ENCODE results near the gene MIA.

MIA gene

DNA sequence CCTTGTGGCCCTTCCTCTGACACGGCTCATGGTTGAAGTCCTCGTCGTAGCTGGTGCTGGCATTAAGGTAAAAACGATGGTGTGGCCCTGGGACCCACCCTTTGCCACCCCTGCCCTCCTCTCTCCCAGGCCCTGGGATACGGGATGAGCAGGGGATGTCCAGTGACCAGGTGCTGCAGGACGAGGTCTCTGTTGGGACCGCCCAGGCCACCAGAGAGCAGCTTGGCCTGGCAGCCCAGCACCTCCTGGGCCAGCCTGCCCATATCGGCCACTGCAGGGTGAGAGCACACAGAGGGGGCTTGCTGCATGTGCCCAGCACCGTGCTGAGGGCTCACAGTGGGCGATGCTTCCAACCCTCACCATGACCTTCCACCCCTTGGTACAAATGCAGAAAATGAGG, 31.4 kb upstream of the MIA start (continued):
- TF ChIP-seq, protein P1, sequence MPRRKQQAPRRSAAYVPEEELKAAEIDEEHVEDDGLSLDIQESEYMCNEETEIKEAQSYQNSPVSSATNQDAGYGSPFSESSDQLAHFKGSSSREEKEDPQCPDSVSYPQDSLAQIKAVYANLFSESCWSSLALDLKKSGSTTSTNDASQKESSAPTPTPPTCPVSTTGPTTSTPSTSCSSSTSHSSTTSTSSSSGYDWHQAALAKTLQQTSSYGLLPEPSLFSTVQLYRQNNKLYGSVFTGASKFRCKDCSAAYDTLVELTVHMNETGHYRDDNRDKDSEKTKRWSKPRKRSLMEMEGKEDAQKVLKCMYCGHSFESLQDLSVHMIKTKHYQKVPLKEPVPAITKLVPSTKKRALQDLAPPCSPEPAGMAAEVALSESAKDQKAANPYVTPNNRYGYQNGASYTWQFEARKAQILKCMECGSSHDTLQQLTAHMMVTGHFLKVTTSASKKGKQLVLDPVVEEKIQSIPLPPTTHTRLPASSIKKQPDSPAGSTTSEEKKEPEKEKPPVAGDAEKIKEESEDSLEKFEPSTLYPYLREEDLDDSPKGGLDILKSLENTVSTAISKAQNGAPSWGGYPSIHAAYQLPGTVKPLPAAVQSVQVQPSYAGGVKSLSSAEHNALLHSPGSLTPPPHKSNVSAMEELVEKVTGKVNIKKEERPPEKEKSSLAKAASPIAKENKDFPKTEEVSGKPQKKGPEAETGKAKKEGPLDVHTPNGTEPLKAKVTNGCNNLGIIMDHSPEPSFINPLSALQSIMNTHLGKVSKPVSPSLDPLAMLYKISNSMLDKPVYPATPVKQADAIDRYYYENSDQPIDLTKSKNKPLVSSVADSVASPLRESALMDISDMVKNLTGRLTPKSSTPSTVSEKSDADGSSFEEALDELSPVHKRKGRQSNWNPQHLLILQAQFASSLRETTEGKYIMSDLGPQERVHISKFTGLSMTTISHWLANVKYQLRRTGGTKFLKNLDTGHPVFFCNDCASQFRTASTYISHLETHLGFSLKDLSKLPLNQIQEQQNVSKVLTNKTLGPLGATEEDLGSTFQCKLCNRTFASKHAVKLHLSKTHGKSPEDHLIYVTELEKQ (tag by site-specific recombination; IDR thresholded peaks at IDR 0.05; ENCODE audit: borderline replicate concordance), result no peak
- TF ChIP-seq ZNF23 (tag by site-specific recombination; IDR thresholded peaks at IDR 0.05; ENCODE audit: borderline replicate concordance), result no peak
- TF ChIP-seq ZNF473 (tag by site-specific recombination; IDR thresholded peaks at IDR 0.05), result no peak
- no peak for TF ChIP-seq ZNF701 (tag by site-specific recombination; IDR thresholded peaks at IDR 0.05)
- TF ChIP-seq ZNF514 (tag by site-specific recombination; IDR thresholded peaks at IDR 0.05), result no peak
- TF ChIP-seq ZNF843 (tag by site-specific recombination; IDR thresholded peaks at IDR 0.05), result no peak
- TF ChIP-seq ATF2 (tag by site-specific recombination; IDR thresholded peaks at IDR 0.05; ENCODE audit: low read depth), result no peak
- no peak for TF ChIP-seq KLF7 (tag by site-specific recombination; IDR thresholded peaks at IDR 0.05; ENCODE audit: borderline replicate concordance)
- no peak for TF ChIP-seq ZNF175 (tag by site-specific recombination; IDR thresholded peaks at IDR 0.05)
- no peak for TF ChIP-seq ZNF529 (tag by site-specific recombination; IDR thresholded peaks at IDR 0.05; ENCODE audit: insufficient replicate concordance)
- TF ChIP-seq ZBTB8A (tag by site-specific recombination; IDR thresholded peaks at IDR 0.05), result no peak
- TF ChIP-seq RBAK (tag by site-specific recombination; IDR thresholded peaks at IDR 0.05), result no peak

DNA sequence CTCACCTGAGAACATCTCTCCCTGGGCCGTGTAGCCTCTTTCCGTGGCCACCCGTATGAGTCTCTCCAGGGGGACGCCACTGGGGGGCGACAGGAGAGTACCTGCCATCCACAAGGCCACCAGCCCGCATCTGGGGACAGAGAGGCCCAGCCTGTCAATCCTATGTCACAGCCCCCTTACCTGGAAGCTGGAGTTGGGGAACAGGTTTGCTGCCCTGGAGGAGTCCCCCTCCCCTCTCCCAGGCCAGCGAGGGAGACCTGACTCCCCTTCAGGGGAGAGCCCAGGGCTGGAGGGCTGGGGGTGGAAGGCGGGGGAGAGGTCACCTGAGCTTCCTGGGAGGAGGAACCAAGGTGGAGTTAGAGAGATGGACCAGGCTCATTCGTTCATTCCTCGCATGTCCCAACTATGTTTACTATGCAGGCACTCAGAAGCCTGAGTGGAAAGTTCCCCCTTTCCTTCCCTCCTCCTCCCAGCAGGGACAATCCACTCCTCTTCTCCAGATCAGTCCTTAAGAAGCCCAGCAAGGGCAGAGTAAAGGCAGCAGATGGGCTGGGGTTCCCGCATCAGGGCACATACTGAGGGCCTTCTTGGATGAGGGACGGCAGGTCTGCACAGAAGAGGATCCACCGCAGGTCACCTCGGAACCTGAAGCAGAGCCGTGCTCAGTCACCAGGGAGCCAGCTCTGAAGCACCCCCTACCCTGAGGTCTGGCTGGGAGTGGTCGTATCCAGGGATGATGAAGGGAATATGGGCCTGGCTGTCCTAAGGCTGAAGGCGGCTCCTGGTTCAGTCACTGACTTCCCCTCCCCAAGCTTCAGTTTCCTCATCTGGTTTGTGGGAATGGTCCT, 30.5 kb upstream of the MIA start:
- Histone ChIP-seq H3K4me1 (ENCODE audit: control insufficient read depth, insufficient read depth, low read length) (peaks cover 11% of the 10 kb centered on the region), H3K9me3 (ENCODE audit: control insufficient read depth, insufficient read depth, low read depth, low read length) (no peaks in the 10 kb centered on the region), H3K36me3 (ENCODE audit: control insufficient read depth in 2 of 2, insufficient read depth in 1 of 2, low read length in 2 of 2) (peaks cover 51 to 54% of the 10 kb centered on the region in 2 experiments; a peak in 2 of 3 replicates), H3K4me3 (ENCODE audit: low read depth, low read length) (no peak overlapping the region), H3K27ac (ENCODE audit: extremely low read depth, low read depth, low read length) (peak overlapping the region; percentile 49; the same call in 1 of the 2 replicates)
- CTCF ChIA-PET, result interaction anchor here (0.6 to 3.3 kb wide), 19 partner anchors 10 to 1659 kb away, joined by 3 to 23 read pairs (median 4); partner anchors contain the start of genes COQ8B and ITPKC
- POLR2A ChIA-PET, result interaction anchor here (0.6 to 4.3 kb wide), 9 partner anchors 9 to 400 kb away, joined by 3 to 30 read pairs (median 6); partner anchors contain the start of genes COQ8B, EGLN2, ITPKC and RAB4B
- no peak for TF ChIP-seq ZNF280D (tag by site-specific recombination; IDR thresholded peaks at IDR 0.05)
- TF ChIP-seq ZNF214 (tag by site-specific recombination; IDR thresholded peaks at IDR 0.05; ENCODE audit: borderline replicate concordance), result no peak
- TF ChIP-seq, protein P2, sequence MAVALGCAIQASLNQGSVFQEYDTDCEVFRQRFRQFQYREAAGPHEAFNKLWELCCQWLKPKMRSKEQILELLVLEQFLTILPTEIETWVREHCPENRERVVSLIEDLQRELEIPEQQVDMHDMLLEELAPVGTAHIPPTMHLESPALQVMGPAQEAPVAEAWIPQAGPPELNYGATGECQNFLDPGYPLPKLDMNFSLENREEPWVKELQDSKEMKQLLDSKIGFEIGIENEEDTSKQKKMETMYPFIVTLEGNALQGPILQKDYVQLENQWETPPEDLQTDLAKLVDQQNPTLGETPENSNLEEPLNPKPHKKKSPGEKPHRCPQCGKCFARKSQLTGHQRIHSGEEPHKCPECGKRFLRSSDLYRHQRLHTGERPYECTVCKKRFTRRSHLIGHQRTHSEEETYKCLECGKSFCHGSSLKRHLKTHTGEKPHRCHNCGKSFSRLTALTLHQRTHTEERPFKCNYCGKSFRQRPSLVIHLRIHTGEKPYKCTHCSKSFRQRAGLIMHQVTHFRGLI (tag by site-specific recombination; IDR thresholded peaks at IDR 0.05), result 0 out of 2 replicates have a peak, but pooled peaks have one; percentile 13
- no peak for TF ChIP-seq ZNF423 (tag by site-specific recombination; IDR thresholded peaks at IDR 0.05)
- peak; percentile 52 for TF ChIP-seq ZBTB17 (tag by site-specific recombination; IDR thresholded peaks at IDR 0.05)
- no peak for TF ChIP-seq BCL11B (tag by site-specific recombination; IDR thresholded peaks at IDR 0.05; ENCODE audit: low read depth)
- peak; percentile 48 for TF ChIP-seq IKZF3 (tag by site-specific recombination; IDR thresholded peaks at IDR 0.05)
- peak; percentile 56 for TF ChIP-seq GLIS2 (tag by site-specific recombination; IDR thresholded peaks at IDR 0.05)
- no peak for TF ChIP-seq GLI4 (tag by site-specific recombination; IDR thresholded peaks at IDR 0.05)
- no peak for TF ChIP-seq ZNF639 (tag by site-specific recombination; IDR thresholded peaks at IDR 0.05)
- TF ChIP-seq ZNF175 (tag by site-specific recombination; IDR thresholded peaks at IDR 0.05), result no peak
